ENCODE results near the gene MOV10.

Gene MOV10

DNA sequence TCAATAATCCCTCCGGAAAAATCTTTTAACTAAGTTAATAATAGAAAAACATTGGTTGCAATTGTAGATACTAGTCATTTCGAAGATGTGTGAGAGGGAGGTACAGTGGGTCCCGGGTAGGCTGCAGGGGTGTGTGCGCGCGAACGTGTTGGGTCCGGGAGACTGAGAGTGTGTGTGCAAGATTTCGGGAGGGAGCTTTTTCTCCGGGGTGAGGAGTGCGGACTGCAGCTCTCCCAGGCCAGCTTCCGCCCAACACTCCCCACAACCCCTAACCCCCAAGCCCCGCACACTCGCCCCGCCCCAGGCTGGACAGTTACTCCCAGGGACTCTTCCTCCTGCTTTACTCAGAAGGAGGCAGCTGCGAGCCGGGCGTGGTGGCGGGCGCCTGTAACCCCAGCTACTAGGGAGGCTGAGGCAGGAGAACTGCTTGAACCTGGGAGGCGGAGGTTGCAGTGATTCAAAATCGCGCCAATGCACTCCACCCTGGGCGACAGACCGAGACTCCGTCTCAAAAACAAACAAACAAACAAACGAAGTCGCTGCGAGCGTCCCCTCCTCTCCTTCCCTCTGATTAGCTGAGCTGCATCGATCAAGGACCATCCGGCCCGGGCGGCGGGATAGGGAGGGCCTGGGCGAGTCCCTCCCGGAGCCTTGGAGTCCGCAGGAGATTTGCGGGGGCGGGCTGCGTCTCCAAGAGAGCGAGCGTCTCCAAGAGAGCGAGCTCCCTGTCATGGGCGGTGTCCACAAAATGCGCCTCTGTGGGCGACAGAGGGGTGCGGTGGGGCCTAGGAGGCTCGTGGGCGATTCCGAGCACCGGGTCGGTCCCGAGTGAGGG, 68.9 kb downstream of the MOV10 start:
- no peak for DNase-seq (ENCODE audit: low read depth)
- H3K4me3 ChIP-seq (ENCODE audit: low read depth, low read length), result no peak overlapping the region
- TF ChIP-seq, protein P1, sequence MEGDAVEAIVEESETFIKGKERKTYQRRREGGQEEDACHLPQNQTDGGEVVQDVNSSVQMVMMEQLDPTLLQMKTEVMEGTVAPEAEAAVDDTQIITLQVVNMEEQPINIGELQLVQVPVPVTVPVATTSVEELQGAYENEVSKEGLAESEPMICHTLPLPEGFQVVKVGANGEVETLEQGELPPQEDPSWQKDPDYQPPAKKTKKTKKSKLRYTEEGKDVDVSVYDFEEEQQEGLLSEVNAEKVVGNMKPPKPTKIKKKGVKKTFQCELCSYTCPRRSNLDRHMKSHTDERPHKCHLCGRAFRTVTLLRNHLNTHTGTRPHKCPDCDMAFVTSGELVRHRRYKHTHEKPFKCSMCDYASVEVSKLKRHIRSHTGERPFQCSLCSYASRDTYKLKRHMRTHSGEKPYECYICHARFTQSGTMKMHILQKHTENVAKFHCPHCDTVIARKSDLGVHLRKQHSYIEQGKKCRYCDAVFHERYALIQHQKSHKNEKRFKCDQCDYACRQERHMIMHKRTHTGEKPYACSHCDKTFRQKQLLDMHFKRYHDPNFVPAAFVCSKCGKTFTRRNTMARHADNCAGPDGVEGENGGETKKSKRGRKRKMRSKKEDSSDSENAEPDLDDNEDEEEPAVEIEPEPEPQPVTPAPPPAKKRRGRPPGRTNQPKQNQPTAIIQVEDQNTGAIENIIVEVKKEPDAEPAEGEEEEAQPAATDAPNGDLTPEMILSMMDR (IDR thresholded peaks at IDR 0.05; ENCODE audit: low read depth, low read length, missing control alignments), result no peak

DNA sequence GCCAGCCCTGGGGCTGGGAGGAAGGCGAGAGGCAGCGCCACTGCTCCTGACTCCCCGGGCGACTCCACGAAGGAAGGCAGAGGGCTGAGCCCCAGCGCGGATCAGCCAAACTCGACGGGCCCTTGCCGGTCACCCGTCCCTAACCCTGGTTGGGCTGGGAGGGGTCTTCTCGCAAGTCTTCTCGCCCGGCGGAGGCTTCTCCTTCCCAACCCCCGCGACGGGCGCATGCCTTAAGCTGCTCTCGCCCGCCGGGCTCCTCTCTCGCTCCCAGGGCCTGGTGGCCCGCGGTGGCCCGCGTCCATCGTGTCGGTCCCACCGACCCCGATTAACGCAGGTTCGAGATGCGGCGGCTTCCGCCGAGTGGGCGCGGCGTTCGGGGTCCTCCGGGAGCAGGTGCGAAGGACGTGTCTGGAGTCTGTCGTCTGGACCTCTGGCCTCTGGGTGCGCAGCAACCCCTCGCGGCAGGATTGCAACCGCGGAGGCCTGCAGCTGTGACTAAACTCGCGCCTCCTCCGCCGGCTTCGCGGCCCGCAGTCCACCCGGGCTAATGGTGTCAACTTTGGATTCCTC, 69.6 kb downstream of the MOV10 start:
- DNase-seq (ENCODE audit: low read depth), result no peak
- TF ChIP-seq, protein P1 (IDR thresholded peaks at IDR 0.05; ENCODE audit: low read depth, low read length, missing control alignments), result no peak
- no peak overlapping the region for H3K4me3 ChIP-seq (ENCODE audit: low read depth, low read length)

DNA sequence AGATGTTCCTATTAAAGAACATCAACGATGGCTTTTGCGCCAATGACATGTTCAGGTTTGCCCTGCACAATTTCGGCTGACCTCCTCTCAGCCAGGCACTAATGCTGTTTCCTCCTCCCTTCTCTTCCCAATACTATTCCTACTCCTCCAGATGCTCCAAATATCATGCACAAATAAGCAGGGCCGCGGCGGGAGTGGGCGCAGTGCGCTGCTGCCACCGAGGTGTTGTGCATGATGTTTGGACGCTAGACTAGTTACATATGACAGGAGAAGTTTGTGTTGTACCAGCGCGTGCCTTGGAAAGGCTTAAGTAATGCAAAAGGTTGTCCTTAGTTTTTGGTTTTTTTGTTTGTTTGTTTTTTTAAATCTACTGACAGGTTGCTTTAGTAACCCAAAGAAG, 73.9 kb downstream of the MOV10 start:
- no peak overlapping the region for H3K4me3 ChIP-seq (ENCODE audit: low read depth, low read length)
- TF ChIP-seq, protein P1 (IDR thresholded peaks at IDR 0.05; ENCODE audit: low read depth, low read length, missing control alignments), result no peak
- no peak for DNase-seq (ENCODE audit: low read depth)
